B cell (primary cell): ENCODE results near the gene RNF114. TPM values are rescaled to one million over a fixed set of nuclear protein-coding genes. Genes with fewer than 3 reads are reported as not detected.

Experiments used
- ATAC-seq: fragments of 200-7000 bp; cut with Tn5 transposase; one replicate; pipeline ENCODE4 v1.10.0; 2021; ENCODE audit warnings: low read depth, mild to moderate bottlenecking, moderate number of reproducible peaks, moderate library complexity
- CTCF ChIA-PET: fragments of 350-600 bp; sonication (Branson Sonifier 250); formaldehyde crosslinking; loops from one replicate; lab custom pipeline; 2021; ENCODE audit warnings: antibody characterized with exemption, inconsistent platforms; lab: Charles Lee
- POLR2A ChIA-PET: fragments of 350-600 bp; sonication (Branson Sonifier 250); formaldehyde crosslinking; loops from one replicate; lab custom pipeline; 2021; ENCODE audit warnings: antibody characterized with exemption; lab: Charles Lee
- DNase-seq: peaks from one replicate; pipeline ENCODE4 v3.0.0; 2013
- H2AFZ ChIP-seq: 2 replicates; pipeline ENCODE4 v1.6.1; 2012; ENCODE audit warnings: mild to moderate bottlenecking, low read depth, low read length; ENCODE audit not compliant: insufficient read depth, poor library complexity, severe bottlenecking
- H3K27ac ChIP-seq, 2 donors: 1 replicate in 1 of 2; 2 replicates in 1 of 2; pipeline ENCODE4 v1.5.1; 2012 to 2013; ENCODE audit warnings: low read length in 2 of 2, mild to moderate bottlenecking in 2 of 2, moderate library complexity in 1 of 2
- H3K27me3 ChIP-seq, 4 experiments: fragments of 200-600 bp in 1 of 4; sonication (generic) in 1 of 4; replicated peaks in 1 of 4; 1 replicate in 2 of 4; 2 replicates in 2 of 4; pipeline versions ENCODE4 v1.6.1 to v1.7.0; 2013 to 2016; ENCODE audit warnings: low read length in 3 of 4, mild to moderate bottlenecking in 2 of 4, mixed read lengths in 1 of 4, moderate library complexity in 1 of 4; ENCODE audit not compliant: insufficient read depth in 4 of 4, control insufficient read depth in 3 of 4; ENCODE audit errors: control extremely low read depth in 1 of 4
- H3K36me3 ChIP-seq, 2 experiments: replicated peaks in 1 of 2; 1 replicate in 1 of 2; 2 replicates in 1 of 2; pipeline versions ENCODE4 v1.6.1 to v1.7.1; 2013; ENCODE audit warnings: low read length in 1 of 2; ENCODE audit not compliant: insufficient read depth in 2 of 2, control insufficient read depth in 1 of 2; ENCODE audit errors: control extremely low read depth in 1 of 2, extremely low read depth in 1 of 2
- H3K4me1 ChIP-seq, 2 donors: fragments of 200-600 bp in 1 of 2; sonication (generic) in 1 of 2; 1 replicate in 1 of 2; 2 replicates in 1 of 2; pipeline versions ENCODE4 v1.5.1 to v1.6.1; 2013 to 2017; ENCODE audit warnings: low read length in 2 of 2; ENCODE audit not compliant: control insufficient read depth in 2 of 2, insufficient read depth in 2 of 2
- H3K4me2 ChIP-seq: replicated peaks from 2 replicates; pipeline ENCODE3; 2012; ENCODE audit warnings: mild to moderate bottlenecking, low read depth, low read length; ENCODE audit not compliant: poor library complexity, severe bottlenecking
- H3K4me3 ChIP-seq, 5 experiments: fragments of 200-600 bp in 1 of 5; sonication (generic) in 1 of 5; 1 replicate in 3 of 5; 2 replicates in 2 of 5; pipeline versions ENCODE4 v1.5.1 to v1.7.0; 2011 to 2016; ENCODE audit warnings: low read length in 4 of 5, mild to moderate bottlenecking in 4 of 5, low read depth in 2 of 5, control low read depth in 1 of 5, moderate library complexity in 1 of 5; ENCODE audit not compliant: insufficient read depth in 1 of 5; ENCODE audit errors: control extremely low read depth in 1 of 5, extremely low read depth in 1 of 5
- H3K79me2 ChIP-seq: fragments of 200-600 bp; sonication (generic); one replicate; pipeline ENCODE4 v1.6.0; 2016; ENCODE audit warnings: low read length; ENCODE audit not compliant: control insufficient read depth, insufficient read depth
- H3K9ac ChIP-seq: fragments of 200-600 bp; sonication (generic); 2 replicates; pipeline ENCODE4 v1.6.1; 2017; ENCODE audit warnings: mild to moderate bottlenecking, low read length, moderate library complexity
- H3K9me3 ChIP-seq, 3 donors: one replicate each; pipeline versions ENCODE4 v1.6.1 to v1.7.1; 2013; ENCODE audit warnings: low read length in 2 of 3; ENCODE audit not compliant: control insufficient read depth in 2 of 3, insufficient read depth in 1 of 3; ENCODE audit errors: control extremely low read depth in 1 of 3
- H4K20me1 ChIP-seq: 2 replicates; pipeline ENCODE4 v1.6.0; 2012; ENCODE audit warnings: mild to moderate bottlenecking, low read length; ENCODE audit not compliant: insufficient read depth, control insufficient read depth, poor library complexity, severe bottlenecking
- H3K27ac Mint-ChIP-seq: one replicate; pipeline ENCODE4 v1.8.0; 2021; ENCODE audit warnings: mixed read lengths
- H3K27me3 Mint-ChIP-seq: one replicate; pipeline ENCODE4 v1.8.0; 2021; ENCODE audit warnings: mixed read lengths
- H3K4me1 Mint-ChIP-seq: one replicate; pipeline ENCODE4 v1.8.0; 2021; ENCODE audit warnings: mixed read lengths
- H3K4me3 Mint-ChIP-seq: one replicate; pipeline ENCODE4 v1.8.0; 2021; ENCODE audit warnings: mixed read lengths
- H3K9me3 Mint-ChIP-seq: one replicate; pipeline ENCODE4 v1.8.0; 2022; ENCODE audit warnings: mixed read lengths; ENCODE audit not compliant: insufficient read depth
- EZH2 ChIP-seq: IDR thresholded peaks from 2 replicates; pipeline ENCODE4 v1.6.1; 2012; ENCODE audit warnings: borderline replicate concordance, low read depth, mild to moderate bottlenecking, moderate library complexity, low read length; ENCODE audit not compliant: insufficient read depth, poor library complexity, severe bottlenecking
- WGBS: methylation state at CpG from one replicate; pipeline ENCODE4 v1.1.5; 2013; ENCODE audit warnings: missing lambda C conversion rate; ENCODE audit not compliant: insufficient coverage; 5-methylcytosine and 5-hydroxymethylcytosine counted together
- intact Hi-C: fragments of 100-400 bp; cut with micrococcal nuclease; formaldehyde crosslinking; loops from one replicate; pipeline ENCODE4 v1.10.0; 2022
- polyA plus RNA-seq: library from polyadenylated mRNA; depleted of rRNA; stranded (reverse); fragments of >200 nt; gene quantifications from 2 replicates; pipeline ENCODE4 v1.2.3, GENCODE V29; 2012
- total RNA-seq, 2 donors: library from RNA; stranded (reverse); fragments of 120-200 nt in 1 of 2; gene quantifications; 1 replicate in 1 of 2; 2 replicates in 1 of 2; pipeline versions ENCODE4 v1.2.3 to v1.2.4, GENCODE V29; 2013 to 2022
- TF ChIP-seq, protein P1 (sequence below): fragments of 200-600 bp; IDR thresholded peaks from one replicate; pipeline ENCODE4 v1.8.0; 2022; ENCODE audit warnings: antibody characterized with exemption, mild to moderate bottlenecking

The RNF114 gene
- total and polyA plus RNA-seq, 2 donors (not counting 1 experiment from before 2014, with no cell fraction given), result 81.7 to 117 TPM

DNA sequence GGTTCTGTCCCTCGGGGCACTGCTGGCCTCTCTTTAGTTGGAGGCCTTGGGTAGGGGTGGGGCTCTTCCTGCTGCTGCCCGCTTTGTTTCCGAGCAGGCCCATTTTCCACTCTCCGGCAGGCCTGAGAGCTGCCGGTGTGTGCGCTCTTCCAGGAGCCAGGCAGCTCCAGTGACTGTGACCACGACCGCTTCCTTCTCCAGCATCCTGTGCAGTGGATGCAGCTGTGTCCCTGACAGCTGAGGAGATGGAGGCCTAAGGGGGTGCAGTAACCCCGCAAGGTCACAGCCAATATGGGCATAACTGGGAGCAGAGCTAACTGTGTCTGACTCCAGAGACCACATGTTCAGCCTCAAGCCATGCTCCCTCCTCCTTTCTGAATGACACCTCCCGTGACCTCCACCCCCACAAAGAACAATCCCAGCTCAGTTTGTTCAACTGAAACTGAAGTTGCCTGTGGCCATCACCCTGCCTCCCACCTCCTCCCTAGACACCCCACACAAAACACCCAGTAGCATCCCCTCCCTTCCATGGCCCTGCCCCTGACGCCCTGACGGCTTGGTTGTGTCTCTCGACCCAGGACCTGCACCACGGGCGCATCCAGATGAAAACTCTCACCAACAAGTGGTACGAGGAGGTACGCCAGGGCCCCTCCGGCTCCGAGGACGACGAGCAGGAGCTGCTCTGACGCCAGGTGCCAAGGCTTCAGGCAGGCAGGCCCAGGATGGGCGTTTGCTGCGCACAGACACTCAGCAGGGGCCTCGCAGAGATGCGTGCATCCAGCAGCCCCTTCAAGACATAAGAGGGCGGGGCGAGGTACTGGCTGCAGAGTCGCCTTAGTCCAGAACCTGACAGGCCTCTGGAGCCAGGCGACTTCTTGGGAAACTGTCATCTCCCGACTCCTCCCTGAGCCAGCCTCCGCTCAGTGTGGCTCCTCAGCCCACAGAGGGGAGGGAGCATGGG is 48.7 kb upstream of the RNF114 start:
- H2AFZ ChIP-seq, result no peak overlapping the region
- intact Hi-C loops, result loop anchor here (1.0 kb wide), 1 partner anchor 276 kb away; no protein-coding TSS in a partner anchor
- WGBS, result 95% methylated on average over 31 of the region's 32 CpGs
- H3K9me3 Mint-ChIP-seq, result no peaks in the 10 kb centered on the region
- no peak for ATAC-seq
- H3K9ac ChIP-seq, result no peak overlapping the region
- no peak overlapping the region for H3K27ac ChIP-seq
- no peaks in the 10 kb centered on the region for H4K20me1 ChIP-seq
- TF ChIP-seq, protein P1, sequence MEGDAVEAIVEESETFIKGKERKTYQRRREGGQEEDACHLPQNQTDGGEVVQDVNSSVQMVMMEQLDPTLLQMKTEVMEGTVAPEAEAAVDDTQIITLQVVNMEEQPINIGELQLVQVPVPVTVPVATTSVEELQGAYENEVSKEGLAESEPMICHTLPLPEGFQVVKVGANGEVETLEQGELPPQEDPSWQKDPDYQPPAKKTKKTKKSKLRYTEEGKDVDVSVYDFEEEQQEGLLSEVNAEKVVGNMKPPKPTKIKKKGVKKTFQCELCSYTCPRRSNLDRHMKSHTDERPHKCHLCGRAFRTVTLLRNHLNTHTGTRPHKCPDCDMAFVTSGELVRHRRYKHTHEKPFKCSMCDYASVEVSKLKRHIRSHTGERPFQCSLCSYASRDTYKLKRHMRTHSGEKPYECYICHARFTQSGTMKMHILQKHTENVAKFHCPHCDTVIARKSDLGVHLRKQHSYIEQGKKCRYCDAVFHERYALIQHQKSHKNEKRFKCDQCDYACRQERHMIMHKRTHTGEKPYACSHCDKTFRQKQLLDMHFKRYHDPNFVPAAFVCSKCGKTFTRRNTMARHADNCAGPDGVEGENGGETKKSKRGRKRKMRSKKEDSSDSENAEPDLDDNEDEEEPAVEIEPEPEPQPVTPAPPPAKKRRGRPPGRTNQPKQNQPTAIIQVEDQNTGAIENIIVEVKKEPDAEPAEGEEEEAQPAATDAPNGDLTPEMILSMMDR, result no peak
- no peak for TF ChIP-seq EZH2
- no peak overlapping the region for H3K4me2 ChIP-seq
- no peaks in the 10 kb centered on the region for H3K27me3 ChIP-seq
- no peaks in the 10 kb centered on the region for H3K79me2 ChIP-seq
- no peaks in the 10 kb centered on the region for H3K4me1 ChIP-seq
- DNase-seq, result no peak
- H3K27me3 Mint-ChIP-seq, result no peaks in the 10 kb centered on the region
- no peak overlapping the region for H3K4me3 ChIP-seq
- ChIA-PET CTCF (interaction anchor here (0.6 to 2.0 kb wide), 14 partner anchors 9 to 924 kb away, joined by 3 to 6 read pairs (median 3); no protein-coding TSS in a partner anchor), POLR2A (no interaction called here)
- H3K4me1 Mint-ChIP-seq, result peaks cover 4% of the 10 kb centered on the region
- H3K4me3 Mint-ChIP-seq, result no peak overlapping the region
- H3K36me3 ChIP-seq, result peaks cover 0 to 54% of the 10 kb centered on the region in 2 experiments
- H3K9me3 ChIP-seq, result no peaks in the 10 kb centered on the region
- H3K27ac Mint-ChIP-seq, result no peak overlapping the region
